NCI-H2227 treated with DMSO at 0.1 percent for 48 hours (cell line): Measurements from ENCODE around the gene PIGL.
A peak's percentile ranks its signal among the peaks of the same experiment; 100 is the strongest.
"Not testable (repeated sequence)": the region's sequence is repeated elsewhere in the genome, so short reads cannot be mapped to it uniquely, and the experiment has no call there.

ENCODE experiments used
- DNase-seq: peaks from one replicate; lab custom pipeline; 2025; lab: John Stamatoyannopoulos, UW

PIGL gene

GRCh38 chr17:16312061-16312460 is 95.1 kb downstream of the PIGL start:
- not testable (repeated sequence) for DNase-seq

DNA sequence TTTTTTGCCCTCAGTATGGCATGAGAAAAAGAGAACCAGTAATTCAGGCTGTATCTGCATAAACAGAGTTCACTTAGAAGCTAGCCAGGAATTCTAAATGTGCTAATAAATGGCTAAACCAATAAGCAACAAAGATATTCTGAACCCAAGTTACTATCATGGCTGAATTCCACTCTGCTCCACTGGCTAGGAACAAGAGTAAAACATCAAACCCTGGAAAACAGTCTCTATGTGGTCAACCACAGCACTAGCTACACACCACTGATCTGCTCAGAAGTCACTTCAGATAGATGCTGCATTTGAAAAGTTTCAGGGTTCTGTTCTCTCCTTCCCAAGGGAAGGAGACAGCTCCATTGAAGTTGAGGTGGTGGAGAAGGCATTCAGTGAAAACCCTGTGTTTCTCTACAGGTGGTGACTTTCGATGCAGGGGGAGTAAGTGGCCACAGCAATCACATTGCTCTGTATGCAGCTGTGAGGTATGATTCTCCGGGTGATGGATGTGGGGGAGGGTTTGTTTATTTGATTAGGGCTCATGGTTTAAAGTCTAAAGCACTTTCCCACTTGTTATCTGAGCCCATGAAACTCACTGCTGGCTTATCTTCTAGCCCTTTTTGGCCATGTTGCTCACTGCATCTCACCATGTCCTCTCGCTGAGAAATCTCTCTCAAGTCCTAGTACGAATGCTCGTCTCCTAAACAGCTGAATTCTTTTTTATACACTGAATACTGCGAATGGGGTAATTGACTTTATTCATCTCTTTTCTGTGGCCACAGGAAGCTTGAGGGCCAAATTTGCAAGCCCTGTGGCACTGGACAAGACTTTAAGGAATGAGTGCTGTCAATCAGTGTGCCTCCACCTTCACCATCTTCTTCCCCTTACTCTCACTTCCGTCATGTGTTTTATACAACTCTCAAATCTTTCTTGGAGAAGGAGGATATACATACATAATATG is 96.4 kb downstream of the PIGL start:
- DNase-seq: no peak

DNA sequence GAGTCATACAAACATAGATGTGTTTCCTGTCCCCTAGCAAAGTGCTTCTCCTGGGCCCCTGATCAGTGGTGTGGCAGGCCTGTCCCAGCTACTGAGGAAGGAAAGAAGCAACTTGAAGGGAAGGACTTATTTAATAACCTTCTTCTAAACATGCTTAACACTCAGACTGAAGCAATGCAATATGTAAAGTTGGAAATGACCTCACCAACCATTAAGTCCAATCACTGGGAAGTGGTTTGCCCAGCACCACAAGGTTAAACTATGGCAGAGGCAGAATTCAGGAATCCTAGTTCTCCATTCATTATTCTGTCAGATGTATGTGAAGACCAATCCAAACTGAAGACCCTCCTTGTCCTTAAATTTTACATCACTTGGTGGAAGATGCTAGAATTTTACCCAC is 97.2 kb downstream of the PIGL start:
- no peak for DNase-seq

DNA sequence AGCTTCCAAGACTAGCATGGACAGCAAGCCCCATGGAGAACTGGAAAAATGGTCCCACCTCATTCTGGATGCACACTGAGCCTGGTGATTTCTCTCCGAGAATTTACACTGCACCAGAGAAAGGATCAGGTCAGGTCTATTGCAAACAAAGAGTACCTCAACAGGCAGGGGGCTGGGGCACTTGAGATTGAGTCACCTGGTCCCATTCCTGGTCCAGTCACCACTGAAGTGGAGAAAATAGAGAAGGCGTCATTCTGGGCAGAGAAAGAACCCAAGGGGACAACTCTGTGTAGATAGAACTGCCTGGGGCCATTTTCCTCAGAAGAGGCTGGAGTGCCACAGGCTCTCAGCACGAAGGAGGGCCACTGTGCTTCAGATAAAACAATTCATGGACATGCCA is 97.8 kb downstream of the PIGL start:
- DNase-seq: no peak

GRCh38 chr17:16319969-16320368 is 103.0 kb downstream of the PIGL start:
- no peak for DNase-seq

- no peak for DNase-seq
Observed at GRCh38 chr17:16322636-16323035, 105.6 kb downstream of the PIGL start.

DNA sequence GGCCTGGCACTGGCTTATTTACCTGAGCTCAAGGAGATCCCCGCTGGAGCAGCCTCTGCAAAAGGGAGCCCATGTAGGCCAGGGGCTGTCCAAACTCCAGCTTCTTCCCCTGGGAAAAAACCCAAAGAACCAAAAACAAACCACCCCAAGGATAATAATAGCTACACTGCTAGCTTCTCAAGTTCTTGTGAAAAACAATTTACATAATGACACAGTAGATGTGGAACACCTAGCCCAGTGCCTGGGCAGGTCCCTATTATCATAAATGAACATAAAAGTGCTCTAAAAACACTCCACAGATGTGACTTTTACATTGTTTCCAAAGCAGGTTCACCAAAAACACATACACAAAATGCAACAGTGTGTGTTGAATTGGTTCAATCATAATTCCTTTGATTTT is 109.0 kb downstream of the PIGL start:
- no peak for DNase-seq

- DNase-seq: no peak
Observed at GRCh38 chr17:16327018-16327417, 110.0 kb downstream of the PIGL start.

DNA sequence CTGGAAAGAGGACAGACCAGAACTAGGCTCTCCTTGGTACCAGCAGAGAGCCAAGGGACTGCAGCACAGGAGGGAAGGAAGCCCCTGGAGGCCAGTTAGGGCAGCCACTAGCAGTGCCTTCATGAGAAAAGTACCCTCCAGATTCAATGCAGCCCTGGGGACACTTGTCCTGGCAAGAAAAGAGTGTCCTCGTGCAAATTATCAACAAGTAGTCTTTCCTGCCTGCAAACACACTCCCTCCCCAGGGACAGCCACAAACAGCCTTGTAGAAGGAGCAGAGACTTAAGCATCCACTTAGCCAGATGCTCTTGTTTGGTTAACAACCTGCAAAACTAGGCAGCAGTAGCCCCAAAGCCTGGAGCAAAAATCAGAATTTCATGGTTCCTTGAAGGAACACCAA is 112.0 kb downstream of the PIGL start:
- peak; percentile 5 for DNase-seq

DNA sequence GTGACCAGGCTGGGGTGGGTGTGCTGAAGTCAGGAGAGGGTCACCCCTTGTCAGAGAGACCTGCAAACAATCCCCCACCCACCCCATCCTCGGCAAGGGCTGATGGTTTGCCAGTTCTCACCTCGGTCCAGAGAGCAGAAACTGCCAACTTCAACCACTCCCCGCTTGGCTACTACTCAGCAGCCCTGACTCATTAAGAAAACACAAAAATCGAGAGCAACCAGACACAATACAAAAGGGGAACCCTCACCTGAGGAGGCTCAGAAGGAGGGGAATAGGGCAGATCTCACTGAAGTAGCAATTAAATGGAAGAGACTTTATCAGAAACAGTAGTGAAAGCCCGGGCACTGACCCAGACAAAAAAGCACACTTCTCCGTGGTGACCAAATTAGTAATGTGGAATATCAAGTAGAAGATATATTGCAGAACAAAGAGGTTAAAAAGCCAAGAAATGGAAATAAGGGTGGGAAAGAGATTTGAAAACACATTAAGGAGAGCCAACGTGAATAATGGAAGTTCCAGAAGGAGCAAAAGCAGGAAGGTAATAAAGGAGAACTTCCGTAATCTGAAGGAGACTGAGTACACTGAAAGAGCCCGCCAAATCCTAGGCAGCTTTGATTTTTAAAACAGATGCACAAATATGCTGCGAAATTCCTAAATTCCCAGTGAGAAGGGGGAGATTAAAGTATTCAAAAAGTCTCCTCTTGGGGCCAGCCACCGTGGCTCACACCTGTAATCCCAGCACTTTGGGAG is 112.7 kb downstream of the PIGL start:
- DNase-seq: no peak

GRCh38 chr17:16338391-16338790 is 121.4 kb downstream of the PIGL start:
- DNase-seq: no peak

- DNase-seq: no peak
Observed at GRCh38 chr17:16339402-16339801, 122.4 kb downstream of the PIGL start.

GRCh38 chr17:16339959-16340358 is 122.9 kb downstream of the PIGL start:
- DNase-seq: no peak

DNA sequence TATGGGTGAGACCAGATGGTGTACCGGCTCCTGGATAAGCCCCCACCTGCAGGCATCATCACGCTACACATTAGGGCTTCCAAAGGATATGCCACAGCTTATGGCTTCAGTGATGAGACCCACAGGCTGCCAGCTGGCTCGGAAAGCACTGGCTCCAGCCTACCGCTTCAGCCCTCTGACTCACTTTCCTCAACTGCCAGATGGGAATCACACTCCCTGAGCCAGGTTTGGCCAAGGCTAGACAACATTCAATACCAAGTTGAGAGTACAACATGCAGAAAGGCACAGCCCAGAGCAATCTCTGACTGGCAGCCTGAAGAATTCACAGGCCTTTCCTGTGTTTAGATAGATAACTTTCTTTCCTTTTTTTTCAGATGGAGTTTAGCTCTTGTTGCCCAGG is 126.0 kb downstream of the PIGL start:
- DNase-seq: no peak

DNA sequence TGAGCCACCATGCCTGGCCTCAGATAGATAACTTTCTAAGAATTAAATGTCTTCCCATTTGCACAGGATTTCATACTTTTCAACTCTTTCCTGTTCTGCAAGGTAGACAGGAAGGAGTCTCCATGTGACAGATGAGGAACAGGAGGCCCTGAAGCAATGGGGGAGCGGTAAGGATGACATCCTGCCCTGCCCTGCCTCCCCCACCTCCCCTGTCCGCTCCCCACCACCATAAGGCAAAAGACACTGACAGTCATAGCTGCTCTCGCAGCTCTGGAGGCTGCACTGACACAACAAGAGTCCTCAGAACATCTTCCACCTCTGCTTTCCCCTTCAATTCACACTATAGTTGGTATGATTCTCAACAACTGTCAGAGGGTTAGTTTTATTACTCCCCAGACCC is 126.6 kb downstream of the PIGL start:
- no peak for DNase-seq

DNA sequence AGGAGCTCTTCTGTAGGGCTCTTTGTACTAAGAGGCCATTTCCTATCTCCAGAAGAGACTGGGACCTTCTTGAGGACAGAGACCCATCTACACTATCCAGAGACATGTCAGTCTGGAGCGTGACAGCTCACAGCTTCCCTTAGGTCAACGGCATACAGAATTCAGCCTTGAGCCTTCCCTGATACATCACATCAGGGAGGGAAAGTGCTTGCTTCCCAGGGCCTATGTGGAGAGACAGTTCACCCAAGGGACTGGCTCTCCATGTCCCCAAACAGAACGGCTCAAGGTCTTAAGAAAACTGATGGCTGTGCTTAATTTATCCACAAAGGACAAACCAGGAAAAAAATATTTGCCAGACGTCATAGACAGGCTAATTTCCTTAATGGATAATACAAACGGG is 128.6 kb downstream of the PIGL start:
- no peak for DNase-seq

DNA sequence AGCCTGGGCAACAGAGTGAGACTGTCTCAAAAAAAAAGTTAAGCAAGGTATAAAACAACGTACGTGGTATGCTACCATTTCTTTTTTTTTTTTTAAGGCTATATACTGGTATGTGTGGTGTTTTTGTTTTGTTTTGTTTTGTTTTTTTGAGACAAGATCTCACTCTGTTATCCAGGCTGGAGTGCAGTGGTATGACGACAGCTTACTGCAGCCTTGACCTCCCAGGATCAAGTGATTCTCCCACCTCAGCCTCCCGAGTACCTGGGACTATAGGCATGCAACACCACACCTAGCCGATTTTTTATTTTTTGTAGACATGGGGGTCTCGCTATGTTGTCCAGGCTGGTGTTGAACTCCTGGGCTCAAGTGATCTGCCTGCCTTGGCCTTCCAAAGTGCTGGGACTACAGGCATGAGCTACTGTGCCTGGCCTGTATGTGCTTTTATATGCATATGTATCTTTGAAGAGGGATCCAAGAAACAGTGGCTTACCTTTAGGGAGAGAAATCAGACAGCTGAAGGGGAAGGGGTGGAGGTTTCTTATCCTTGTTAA is 129.8 kb downstream of the PIGL start:
- DNase-seq: no peak

GRCh38 chr17:16348586-16348985 is 131.6 kb downstream of the PIGL start:
- DNase-seq: no peak

DNA sequence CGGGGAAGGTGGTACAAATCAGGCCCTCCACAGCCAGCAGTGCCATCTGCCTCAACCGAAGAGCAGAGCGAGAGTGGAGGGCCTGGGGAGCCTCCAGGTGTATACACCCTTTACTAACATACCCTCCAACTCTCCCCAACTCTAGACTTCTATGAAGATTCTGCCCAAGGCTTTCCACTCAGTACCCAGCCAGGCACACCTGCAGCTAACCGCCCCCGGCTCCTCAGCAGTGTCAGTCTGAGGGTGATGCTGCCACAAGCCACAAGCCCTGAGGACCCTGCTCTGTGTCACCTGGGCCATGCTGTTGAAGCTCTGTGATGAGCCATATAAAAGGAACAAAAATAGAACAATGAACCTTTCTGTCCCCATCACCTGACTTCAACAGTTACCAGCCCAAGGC is 132.4 kb downstream of the PIGL start:
- no peak for DNase-seq

GRCh38 chr17:16351831-16352230 is 134.8 kb downstream of the PIGL start:
- no peak for DNase-seq

DNA sequence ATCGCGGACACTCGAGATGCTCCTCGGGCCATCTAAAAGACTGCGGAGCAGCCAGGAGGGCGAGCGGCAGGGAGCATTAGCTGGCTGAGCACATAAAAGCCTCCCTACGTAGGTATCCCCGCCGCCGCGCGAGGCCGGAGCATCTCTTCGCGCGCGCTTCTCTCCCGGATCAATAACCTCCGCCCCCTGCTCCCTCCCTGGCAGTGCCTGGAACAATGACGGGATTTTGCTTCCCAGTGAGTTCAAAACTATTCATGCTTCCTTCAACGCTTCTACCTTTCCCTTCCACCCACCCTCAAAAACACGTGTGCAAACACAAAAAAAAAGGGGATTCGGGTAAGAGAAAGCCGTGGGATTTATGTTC is 135.3 kb downstream of the PIGL start:
- DNase-seq: peak; percentile 78

GRCh38 chr17:16352667-16353316 is 135.8 kb downstream of the PIGL start:
- peak; percentile 78 for DNase-seq
